Parathyroid adenoma (tissue), 2 donors: ENCODE measurements around the gene MOV10.

Experiments used
- H2AFZ ChIP-seq: fragments of 300-600 bp; sonication (generic); one replicate; pipeline ENCODE4 v1.7.0; 2017; ENCODE audit warnings: antibody characterized with exemption, mild to moderate bottlenecking
- H3K27ac ChIP-seq: fragments of 300-600 bp; sonication (generic); one replicate; pipeline ENCODE4 v1.7.0; 2017
- H3K27me3 ChIP-seq: fragments of 300-600 bp; sonication (generic); one replicate; pipeline ENCODE4 v1.7.0; 2017; ENCODE audit warnings: low read length; ENCODE audit not compliant: control insufficient read depth, insufficient read depth
- H3K36me3 ChIP-seq: fragments of 300-600 bp; sonication (generic); one replicate; pipeline ENCODE4 v1.7.0; 2017; ENCODE audit warnings: low read length; ENCODE audit not compliant: control insufficient read depth, insufficient read depth
- H3K4me1 ChIP-seq: fragments of 300-600 bp; sonication (generic); one replicate; pipeline ENCODE4 v1.7.0; 2017; ENCODE audit warnings: control low read depth
- H3K4me2 ChIP-seq: fragments of 300-600 bp; sonication (generic); one replicate; pipeline ENCODE4 v1.7.0; 2017; ENCODE audit warnings: low read length
- H3K4me3 ChIP-seq: fragments of 300-600 bp; sonication (generic); one replicate; pipeline ENCODE4 v1.7.0; 2017; ENCODE audit warnings: low read depth, low read length
- H3K79me2 ChIP-seq: fragments of 300-600 bp; sonication (generic); one replicate; pipeline ENCODE4 v1.7.0; 2017; ENCODE audit warnings: control low read depth
- H3K9ac ChIP-seq: fragments of 300-600 bp; sonication (generic); one replicate; pipeline ENCODE4 v1.7.0; 2017; ENCODE audit warnings: mild to moderate bottlenecking
- H3K9me3 ChIP-seq: fragments of 300-600 bp; sonication (generic); one replicate; pipeline ENCODE4 v1.7.0; 2017; ENCODE audit warnings: low read length; ENCODE audit not compliant: control insufficient read depth
- CTCF ChIP-seq: fragments of 300-600 bp; sonication (generic); IDR thresholded peaks from one replicate; pipeline ENCODE4 v1.7.0; 2017; ENCODE audit warnings: antibody characterized with exemption, mild to moderate bottlenecking
- donor health status: primary hyperparathyroidism.

MOV10 gene

GRCh38 chr1:112711670-112712069 is 37.2 kb downstream of the MOV10 start:
- Histone ChIP-seq H3K9me3 (no peaks in the 10 kb centered on the region), H3K4me3 (no peak overlapping the region), H3K4me1 (peaks cover 12% of the 10 kb centered on the region), H3K79me2 (no peaks in the 10 kb centered on the region), H2AFZ (no peak overlapping the region), H3K36me3 (no peaks in the 10 kb centered on the region), H3K27me3 (no peaks in the 10 kb centered on the region), H3K4me2 (no peak overlapping the region), H3K9ac (no peak overlapping the region), H3K27ac (no peak overlapping the region)
- no peak for TF ChIP-seq CTCF

DNA sequence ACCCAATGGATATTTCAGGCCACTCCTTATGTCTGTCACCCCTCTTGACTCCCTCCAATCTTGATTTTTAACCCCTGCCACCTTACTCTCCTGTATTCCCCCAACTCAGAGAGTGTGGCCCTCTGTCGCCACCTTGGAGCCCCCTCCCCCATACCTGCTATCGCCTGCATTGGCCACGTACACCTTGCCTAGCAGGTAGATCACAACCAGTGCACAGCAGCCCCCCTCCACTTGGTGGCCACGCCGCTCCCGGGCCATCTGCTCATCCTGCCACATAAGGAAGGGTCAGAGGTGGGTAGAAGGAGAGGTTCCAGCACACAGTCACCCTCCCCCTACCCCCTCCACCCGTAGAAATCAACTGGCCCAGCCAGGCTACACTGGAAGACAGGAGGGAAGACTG is 37.7 kb downstream of the MOV10 start:
- no peak overlapping the region for H3K4me2 ChIP-seq
- no peak overlapping the region for H3K27ac ChIP-seq
- no peaks in the 10 kb centered on the region for H3K27me3 ChIP-seq
- no peaks in the 10 kb centered on the region for H3K79me2 ChIP-seq
- TF ChIP-seq CTCF = no peak
- no peaks in the 10 kb centered on the region for H3K9me3 ChIP-seq
- H3K4me1 ChIP-seq = peaks cover 12% of the 10 kb centered on the region
- no peaks in the 10 kb centered on the region for H3K36me3 ChIP-seq
- no peak overlapping the region for H2AFZ ChIP-seq
- H3K9ac ChIP-seq = no peak overlapping the region
- H3K4me3 ChIP-seq = no peak overlapping the region

DNA sequence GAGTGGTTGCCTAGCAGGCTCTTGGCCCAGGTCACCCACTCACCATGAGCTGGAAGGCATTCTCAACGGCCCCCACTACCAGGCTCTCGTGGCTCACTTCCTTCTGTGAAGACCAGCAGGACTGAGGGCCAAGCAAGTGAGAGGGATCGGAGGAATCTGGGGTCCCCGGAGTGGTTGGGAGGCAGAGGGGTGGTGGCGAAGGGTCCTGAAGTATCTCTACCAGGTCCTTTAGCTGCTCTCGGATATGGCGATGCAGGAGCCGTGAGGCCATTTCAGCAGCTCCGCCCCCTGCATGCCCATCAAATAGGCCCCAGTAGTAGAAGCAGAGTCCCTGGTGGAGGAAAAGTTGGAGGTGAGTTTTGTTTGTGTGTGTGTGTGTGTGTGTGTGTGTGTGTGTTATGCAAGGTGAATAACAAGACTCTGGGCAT is 38.3 kb downstream of the MOV10 start:
- no peaks in the 10 kb centered on the region for H3K36me3 ChIP-seq
- no peaks in the 10 kb centered on the region for H3K9me3 ChIP-seq
- no peaks in the 10 kb centered on the region for H3K27me3 ChIP-seq
- H2AFZ ChIP-seq = no peak overlapping the region
- no peak overlapping the region for H3K9ac ChIP-seq
- no peak overlapping the region for H3K4me2 ChIP-seq
- no peak overlapping the region for H3K4me3 ChIP-seq
- H3K79me2 ChIP-seq = no peaks in the 10 kb centered on the region
- H3K27ac ChIP-seq = no peak overlapping the region
- peaks cover 9% of the 10 kb centered on the region for H3K4me1 ChIP-seq
- no peak for TF ChIP-seq CTCF

- Histone ChIP-seq H3K36me3 (no peaks in the 10 kb centered on the region), H3K4me3 (peak overlapping the region; percentile 63), H3K9me3 (no peaks in the 10 kb centered on the region), H3K27me3 (no peaks in the 10 kb centered on the region), H3K4me1 (peaks cover 7% of the 10 kb centered on the region), H3K9ac (no peak overlapping the region), H3K4me2 (peak overlapping the region; percentile 73), H2AFZ (peak overlapping the region; percentile 80), H3K79me2 (no peaks in the 10 kb centered on the region), H3K27ac (peak overlapping the region; percentile 64)
- TF ChIP-seq CTCF = no peak
Measured at GRCh38 chr1:112713466-112714312, 39.2 kb downstream of the MOV10 start.
